ENCODE data around the gene BMPR1B. TPM values are rescaled to one million over a fixed set of nuclear protein-coding genes. Genes with fewer than 3 reads are reported as not detected.

The BMPR1B gene
- total and polyA plus RNA-seq, 12 donors: 0.04 to 7.8 (median 2.5) TPM

GRCh38 chr4:94870146-94870545 is 112.4 kb downstream of the BMPR1B start:
- no peak for ATAC-seq
- no peak for DNase-seq
- TF ChIP-seq, protein P1, sequence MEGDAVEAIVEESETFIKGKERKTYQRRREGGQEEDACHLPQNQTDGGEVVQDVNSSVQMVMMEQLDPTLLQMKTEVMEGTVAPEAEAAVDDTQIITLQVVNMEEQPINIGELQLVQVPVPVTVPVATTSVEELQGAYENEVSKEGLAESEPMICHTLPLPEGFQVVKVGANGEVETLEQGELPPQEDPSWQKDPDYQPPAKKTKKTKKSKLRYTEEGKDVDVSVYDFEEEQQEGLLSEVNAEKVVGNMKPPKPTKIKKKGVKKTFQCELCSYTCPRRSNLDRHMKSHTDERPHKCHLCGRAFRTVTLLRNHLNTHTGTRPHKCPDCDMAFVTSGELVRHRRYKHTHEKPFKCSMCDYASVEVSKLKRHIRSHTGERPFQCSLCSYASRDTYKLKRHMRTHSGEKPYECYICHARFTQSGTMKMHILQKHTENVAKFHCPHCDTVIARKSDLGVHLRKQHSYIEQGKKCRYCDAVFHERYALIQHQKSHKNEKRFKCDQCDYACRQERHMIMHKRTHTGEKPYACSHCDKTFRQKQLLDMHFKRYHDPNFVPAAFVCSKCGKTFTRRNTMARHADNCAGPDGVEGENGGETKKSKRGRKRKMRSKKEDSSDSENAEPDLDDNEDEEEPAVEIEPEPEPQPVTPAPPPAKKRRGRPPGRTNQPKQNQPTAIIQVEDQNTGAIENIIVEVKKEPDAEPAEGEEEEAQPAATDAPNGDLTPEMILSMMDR (IDR thresholded peaks at IDR 0.05): no peak
- Histone ChIP-seq H3K4me3 (no peak overlapping the region), H3K27ac (no peak overlapping the region), H3K4me1 (no peaks in the 10 kb centered on the region), H3K27me3 (no peaks in the 10 kb centered on the region), H3K36me3 (no peaks in the 10 kb centered on the region), H3K9me3 (no peaks in the 10 kb centered on the region)
- WGBS, 2 donors: 65 to 82% methylated on average over 2 of the region's 2 CpGs
- intact Hi-C loops (cut with DNase I): no loop called here

- Histone ChIP-seq H3K9me3 (no peaks in the 10 kb centered on the region), H3K36me3 (no peaks in the 10 kb centered on the region), H3K4me3 (no peak overlapping the region), H3K27ac (no peak overlapping the region), H3K4me1 (no peaks in the 10 kb centered on the region), H3K27me3 (no peaks in the 10 kb centered on the region)
- DNase-seq (no peak), ATAC-seq (no peak)
- intact Hi-C loops (cut with DNase I): no loop called here
- TF ChIP-seq, protein P1 (IDR thresholded peaks at IDR 0.05): no peak
- WGBS, 2 donors: 42 to 64% methylated on average over 4 of the region's 4 CpGs
Observed at GRCh38 chr4:94871644-94872305, 114.0 kb downstream of the BMPR1B start.

GRCh38 chr4:94877973-94878372 is 120.2 kb downstream of the BMPR1B start:
- Histone ChIP-seq H3K4me1 (no peaks in the 10 kb centered on the region), H3K4me3 (no peak overlapping the region), H3K27ac (no peak overlapping the region), H3K27me3 (no peaks in the 10 kb centered on the region), H3K36me3 (no peaks in the 10 kb centered on the region), H3K9me3 (no peaks in the 10 kb centered on the region)
- 93 to 94% methylated on average over 2 of the region's 2 CpGs for WGBS, 2 donors
- intact Hi-C loops (cut with DNase I): no loop called here
- DNase-seq (no peak), ATAC-seq (no peak)
- TF ChIP-seq, protein P1 (IDR thresholded peaks at IDR 0.05): no peak

DNA sequence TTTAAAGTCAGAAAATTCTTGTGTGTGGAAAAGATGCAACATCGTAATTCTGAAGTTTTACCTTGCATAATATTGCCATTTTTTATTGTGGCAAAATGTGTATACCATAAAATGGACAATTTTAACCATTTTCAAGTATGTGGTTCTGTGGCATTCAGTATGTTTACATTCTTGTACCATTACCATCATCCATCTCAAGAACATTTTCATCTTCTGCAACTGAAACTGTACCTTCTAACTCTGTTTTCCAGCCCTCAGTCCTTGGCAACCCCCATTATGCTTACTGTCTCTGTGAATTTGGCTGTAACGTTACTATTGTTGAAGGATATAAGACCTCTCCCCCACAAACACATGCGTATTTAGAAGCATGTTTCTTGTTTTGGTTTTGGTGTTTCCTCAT is 123.2 kb downstream of the BMPR1B start:
- intact Hi-C loops (cut with DNase I): no loop called here

More for the DNA sequence above, 123.2 kb downstream of the BMPR1B start:
- DNase-seq (no peak), ATAC-seq (no peak)
- H3K27ac ChIP-seq: no peak overlapping the region
- no peaks in the 10 kb centered on the region for H3K4me1 ChIP-seq
- H3K4me3 ChIP-seq: no peak overlapping the region
- no peaks in the 10 kb centered on the region for H3K9me3 ChIP-seq
- no peaks in the 10 kb centered on the region for H3K36me3 ChIP-seq
- 90 to 95% methylated on average over 3 of the region's 3 CpGs for WGBS, 2 donors
- TF ChIP-seq, protein P1 (IDR thresholded peaks at IDR 0.05): no peak
- peaks cover 0 to 3% (median 0%) of the 10 kb centered on the region in 7 donors for H3K27me3 ChIP-seq
